ENCODE data around the gene IMMT.

The IMMT gene

GRCh38 chr2:86140969-86141392, 54.3 kb downstream of the IMMT start:
- DNase-seq (ENCODE audit: extremely low spot score): no peak
- TF ChIP-seq, protein P1, sequence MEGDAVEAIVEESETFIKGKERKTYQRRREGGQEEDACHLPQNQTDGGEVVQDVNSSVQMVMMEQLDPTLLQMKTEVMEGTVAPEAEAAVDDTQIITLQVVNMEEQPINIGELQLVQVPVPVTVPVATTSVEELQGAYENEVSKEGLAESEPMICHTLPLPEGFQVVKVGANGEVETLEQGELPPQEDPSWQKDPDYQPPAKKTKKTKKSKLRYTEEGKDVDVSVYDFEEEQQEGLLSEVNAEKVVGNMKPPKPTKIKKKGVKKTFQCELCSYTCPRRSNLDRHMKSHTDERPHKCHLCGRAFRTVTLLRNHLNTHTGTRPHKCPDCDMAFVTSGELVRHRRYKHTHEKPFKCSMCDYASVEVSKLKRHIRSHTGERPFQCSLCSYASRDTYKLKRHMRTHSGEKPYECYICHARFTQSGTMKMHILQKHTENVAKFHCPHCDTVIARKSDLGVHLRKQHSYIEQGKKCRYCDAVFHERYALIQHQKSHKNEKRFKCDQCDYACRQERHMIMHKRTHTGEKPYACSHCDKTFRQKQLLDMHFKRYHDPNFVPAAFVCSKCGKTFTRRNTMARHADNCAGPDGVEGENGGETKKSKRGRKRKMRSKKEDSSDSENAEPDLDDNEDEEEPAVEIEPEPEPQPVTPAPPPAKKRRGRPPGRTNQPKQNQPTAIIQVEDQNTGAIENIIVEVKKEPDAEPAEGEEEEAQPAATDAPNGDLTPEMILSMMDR (IDR thresholded peaks at IDR 0.05; ENCODE audit: control extremely low read depth, extremely low read depth, low read depth, missing control alignments): no peak
- POLR2A ChIA-PET: interaction anchor here (0.7 kb wide), 1 partner anchor 12 kb away, joined by 6 read pairs; no protein-coding TSS in a partner anchor
- CTCF ChIA-PET: no interaction called here

- ChIA-PET POLR2A (no interaction called here), CTCF (no interaction called here)
- DNase-seq (ENCODE audit: extremely low spot score): no peak
- TF ChIP-seq, protein P1 (IDR thresholded peaks at IDR 0.05; ENCODE audit: control extremely low read depth, extremely low read depth, low read depth, missing control alignments): no peak
These were observed 55.3 kb downstream of the IMMT start for GRCh38 chr2:86139981-86140380.

DNA sequence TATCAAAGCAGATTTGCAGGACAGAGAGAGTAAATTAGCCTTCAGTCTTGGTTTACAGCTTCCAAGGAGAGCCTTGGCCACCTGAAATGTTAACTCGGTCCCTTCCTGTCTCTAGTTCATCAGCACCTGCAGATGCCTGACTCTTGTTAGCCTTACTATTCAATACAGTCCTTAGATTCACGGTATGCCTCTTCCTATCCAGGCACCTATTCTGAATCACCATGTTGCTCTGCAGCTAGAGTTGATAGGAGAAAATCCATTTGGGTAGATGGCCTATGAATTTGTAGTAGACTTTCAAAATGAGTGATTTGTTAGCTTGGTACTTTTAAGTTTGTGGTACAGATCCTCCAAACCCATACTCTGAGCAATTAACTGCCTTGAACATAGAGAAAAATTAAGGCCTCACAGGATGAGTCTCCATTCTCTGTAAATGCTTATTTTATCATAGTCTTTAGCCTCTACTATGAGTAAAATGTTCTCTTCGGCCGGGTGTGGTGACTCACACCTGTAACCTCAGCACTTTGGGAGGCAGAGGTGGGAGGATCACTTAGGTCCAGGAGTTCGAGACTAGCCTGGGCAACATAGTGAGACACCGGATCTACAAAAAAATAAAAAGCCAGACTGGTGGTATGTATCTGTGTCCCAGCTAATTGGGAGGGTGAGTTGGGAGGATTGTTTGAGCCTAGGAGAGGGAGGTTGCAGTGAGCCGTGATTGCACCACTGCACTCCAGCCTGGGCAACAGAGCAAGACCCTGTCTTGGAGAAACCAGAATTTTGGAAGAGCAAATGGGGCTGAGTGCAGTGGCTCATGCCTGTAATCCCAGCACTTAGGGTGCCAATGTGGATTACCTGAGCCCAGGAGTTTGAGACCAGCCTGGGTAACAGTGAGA, 56.3 kb downstream of the IMMT start:
- no peak for DNase-seq (ENCODE audit: extremely low spot score)
- TF ChIP-seq, protein P1 (IDR thresholded peaks at IDR 0.05; ENCODE audit: control extremely low read depth, extremely low read depth, low read depth, missing control alignments): no peak
- POLR2A ChIA-PET: no interaction called here
- CTCF ChIA-PET: interaction anchor here (1.2 to 2.9 kb wide), 5 partner anchors 10 to 59 kb away, joined by 3 to 9 read pairs (median 6); no protein-coding TSS in a partner anchor

DNA sequence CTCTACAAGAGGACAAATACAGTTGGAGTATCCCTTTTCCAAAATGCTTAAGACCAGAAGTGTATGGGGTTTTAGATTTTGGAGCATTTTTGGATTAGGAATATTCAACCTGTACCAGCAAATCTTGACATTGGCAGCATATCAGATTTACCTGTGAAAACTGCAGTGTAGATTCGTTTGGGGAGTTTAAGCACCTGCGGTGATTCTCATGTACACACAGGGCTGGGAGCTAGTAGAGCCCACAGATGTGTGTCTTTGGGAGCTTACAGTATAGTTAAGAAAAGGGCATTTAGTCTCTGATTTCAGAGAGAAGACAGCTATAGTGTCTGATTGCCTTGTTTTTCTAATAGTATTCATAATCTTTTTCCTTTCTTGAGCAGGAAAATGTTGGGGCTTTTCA, 59.1 kb downstream of the IMMT start:
- DNase-seq (ENCODE audit: extremely low spot score): no peak
- POLR2A ChIA-PET: no interaction called here
- CTCF ChIA-PET: interaction anchor here (2.9 kb wide), 1 partner anchor 56 kb away, joined by 9 read pairs; no protein-coding TSS in a partner anchor
- TF ChIP-seq, protein P1 (IDR thresholded peaks at IDR 0.05; ENCODE audit: control extremely low read depth, extremely low read depth, low read depth, missing control alignments): no peak

DNA sequence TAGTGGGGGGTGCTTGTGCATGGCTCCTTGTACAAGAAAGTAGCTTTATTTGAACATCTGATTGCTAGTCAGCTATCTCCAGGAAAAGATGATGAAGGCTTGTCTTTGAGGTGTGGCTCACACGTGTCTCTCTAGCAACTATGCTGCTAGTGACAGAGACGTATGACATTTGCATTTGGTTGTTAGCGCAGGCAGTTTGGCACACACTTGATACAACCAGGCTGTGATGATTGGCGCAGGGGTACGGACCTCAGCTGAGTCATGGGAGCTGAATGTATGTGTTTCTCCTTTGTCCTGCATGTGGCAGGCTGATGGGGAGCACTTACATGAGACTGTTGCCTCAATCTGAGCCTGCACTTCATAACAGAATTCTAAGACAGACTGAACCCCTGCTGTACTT, 59.6 kb downstream of the IMMT start:
- ChIA-PET CTCF (interaction anchor here (1.4 kb wide), 1 partner anchor 86 kb away, joined by 3 read pairs; no protein-coding TSS in a partner anchor), POLR2A (no interaction called here)
- TF ChIP-seq, protein P1 (IDR thresholded peaks at IDR 0.05; ENCODE audit: control extremely low read depth, extremely low read depth, low read depth, missing control alignments): no peak
- DNase-seq (ENCODE audit: extremely low spot score): no peak

DNA sequence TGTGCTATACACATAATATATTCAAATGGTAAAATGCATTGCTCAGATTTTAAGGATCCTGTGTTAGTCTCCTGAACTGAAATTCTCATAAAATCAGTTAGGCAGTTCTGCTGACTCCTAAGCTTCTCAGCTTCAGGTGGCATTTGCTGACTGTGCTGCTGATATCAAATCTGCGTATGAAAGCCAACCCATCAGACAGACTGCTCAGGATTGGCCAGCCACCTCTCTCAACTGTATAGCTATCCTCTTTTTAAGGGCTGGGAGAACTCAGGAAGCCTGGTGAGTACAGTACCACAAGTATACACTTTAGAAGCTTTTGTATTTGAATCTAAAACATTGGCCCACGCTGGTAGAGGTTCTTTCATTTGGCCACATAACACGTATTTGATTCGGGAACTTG, 60.6 kb downstream of the IMMT start:
- DNase-seq (ENCODE audit: extremely low spot score): no peak
- ChIA-PET POLR2A (no interaction called here), CTCF (interaction anchor here (0.8 to 1.5 kb wide), 5 partner anchors 16 to 498 kb away, joined by 3 to 4 read pairs (median 3); no protein-coding TSS in a partner anchor)
- TF ChIP-seq, protein P1 (IDR thresholded peaks at IDR 0.05; ENCODE audit: control extremely low read depth, extremely low read depth, low read depth, missing control alignments): no peak
